Lower leg skin (tissue), 4 donors: ENCODE measurements around the gene YTHDF2. TPM values are rescaled to one million over a fixed set of nuclear protein-coding genes. Genes with fewer than 3 reads are reported as not detected.

Experiments used
- DNase-seq, 2 donors: peaks; one replicate each; pipeline ENCODE4 v3.0.0-alpha.2; 2019; ENCODE audit warnings: low spot score in 2 of 2
- H3K4me3 ChIP-seq: fragments of 200-600 bp; sonication (generic); 2 replicates; pipeline ENCODE4 v1.5.1; 2017; ENCODE audit warnings: mild to moderate bottlenecking, low read depth; ENCODE audit not compliant: poor library complexity, severe bottlenecking
- CTCF ChIP-seq, 3 donors: fragments of 450-650 bp; IDR thresholded peaks; one replicate each; pipeline ENCODE4 v1.5.1; 2016; ENCODE audit warnings: antibody characterized with exemption in 3 of 3, mild to moderate bottlenecking in 3 of 3, moderate library complexity in 2 of 3
- POLR2A ChIP-seq, 2 donors: fragments of 450-650 bp; IDR thresholded peaks; one replicate each; pipeline ENCODE4 v1.6.1; 2016 to 2017; ENCODE audit warnings: antibody characterized with exemption in 2 of 2, mild to moderate bottlenecking in 1 of 2, moderate library complexity in 1 of 2
- WGBS, 2 donors: methylation state at CpG; one replicate each; pipeline ENCODE4 v1.1.5; 2018; 5-methylcytosine and 5-hydroxymethylcytosine counted together
- intact Hi-C: fragments of 100-400 bp; cut with DNase I; formaldehyde crosslinking; loops from one replicate; pipeline ENCODE4 v1.15.0; 2023; ENCODE audit warnings: low total_unique reads
- total RNA-seq, 4 donors: library from RNA; depleted of rRNA; stranded (reverse); fragments of >200 nt; gene quantifications; one replicate each; pipeline ENCODE4 v1.1.0, GENCODE V29; 2016

The YTHDF2 gene
- total RNA-seq, 4 donors from 2014 or later, result 59.6 to 79.9 (median 72.3) TPM

- no peak for TF ChIP-seq CTCF (IDR thresholded peaks at IDR 0.05)
- no peak for TF ChIP-seq POLR2A (IDR thresholded peaks at IDR 0.05)
- intact Hi-C loops, result no loop called here
- WGBS, 2 donors, result 40 to 50% methylated on average over 3 of the region's 3 CpGs
- H3K4me3 ChIP-seq, result no peak overlapping the region
- DNase-seq, result no peak
Measured at GRCh38 chr1:28800324-28800723, 63.6 kb downstream of the YTHDF2 start.

- DNase-seq, result no peak
- 91% methylated on average over 6 of the region's 6 CpGs for WGBS, 2 donors
- intact Hi-C loops, result no loop called here
- H3K4me3 ChIP-seq, result no peak overlapping the region
- TF ChIP-seq POLR2A (IDR thresholded peaks at IDR 0.05), result no peak
- no peak for TF ChIP-seq CTCF (IDR thresholded peaks at IDR 0.05)
Measured at GRCh38 chr1:28801461-28801860, 64.7 kb downstream of the YTHDF2 start.

GRCh38 chr1:28803051-28803450, 66.3 kb downstream of the YTHDF2 start:
- DNase-seq, result no peak
- no peak overlapping the region for H3K4me3 ChIP-seq
- 74 to 78% methylated on average over 5 of the region's 5 CpGs for WGBS, 2 donors
- intact Hi-C loops, result no loop called here
- TF ChIP-seq POLR2A (IDR thresholded peaks at IDR 0.05) (no peak), CTCF (IDR thresholded peaks at IDR 0.05) (no peak)

- no peak for TF ChIP-seq POLR2A (IDR thresholded peaks at IDR 0.05)
- TF ChIP-seq CTCF (IDR thresholded peaks at IDR 0.05), result no peak
- DNase-seq, result no peak
- no peak overlapping the region for H3K4me3 ChIP-seq
- intact Hi-C loops, result no loop called here
- 94 to 97% methylated on average over 3 of the region's 3 CpGs for WGBS, 2 donors
Measured at GRCh38 chr1:28803662-28804061, 66.9 kb downstream of the YTHDF2 start.

GRCh38 chr1:28804071-28804470, 67.3 kb downstream of the YTHDF2 start:
- no peak overlapping the region for H3K4me3 ChIP-seq
- TF ChIP-seq CTCF (IDR thresholded peaks at IDR 0.05) (no peak), POLR2A (IDR thresholded peaks at IDR 0.05) (no peak)
- intact Hi-C loops, result no loop called here
- WGBS, 2 donors, result 70 to 72% methylated on average over 3 of the region's 3 CpGs
- DNase-seq, result no peak

GRCh38 chr1:28807046-28807445, 70.3 kb downstream of the YTHDF2 start:
- intact Hi-C loops, result no loop called here
- no peak overlapping the region for H3K4me3 ChIP-seq
- no peak for DNase-seq
- 74 to 75% methylated on average over 4 of the region's 4 CpGs for WGBS, 2 donors
- TF ChIP-seq POLR2A (IDR thresholded peaks at IDR 0.05), result no peak
- no peak for TF ChIP-seq CTCF (IDR thresholded peaks at IDR 0.05)
